Stimulated activated CD4-positive, alpha-beta T cell treated with anti-CD3 and anti-CD28 coated beads, Interleukin-15, amount 100 ng/mL, for 1 hour (primary cell): ENCODE data around the gene ATP5IF1.

Experiments used
- DNase-seq, 2 donors: peaks; one replicate each; pipeline ENCODE4 v3.0.0-alpha.2; 2020; ENCODE audit warnings: low read depth in 1 of 2, low spot score in 1 of 2

Gene ATP5IF1

DNA sequence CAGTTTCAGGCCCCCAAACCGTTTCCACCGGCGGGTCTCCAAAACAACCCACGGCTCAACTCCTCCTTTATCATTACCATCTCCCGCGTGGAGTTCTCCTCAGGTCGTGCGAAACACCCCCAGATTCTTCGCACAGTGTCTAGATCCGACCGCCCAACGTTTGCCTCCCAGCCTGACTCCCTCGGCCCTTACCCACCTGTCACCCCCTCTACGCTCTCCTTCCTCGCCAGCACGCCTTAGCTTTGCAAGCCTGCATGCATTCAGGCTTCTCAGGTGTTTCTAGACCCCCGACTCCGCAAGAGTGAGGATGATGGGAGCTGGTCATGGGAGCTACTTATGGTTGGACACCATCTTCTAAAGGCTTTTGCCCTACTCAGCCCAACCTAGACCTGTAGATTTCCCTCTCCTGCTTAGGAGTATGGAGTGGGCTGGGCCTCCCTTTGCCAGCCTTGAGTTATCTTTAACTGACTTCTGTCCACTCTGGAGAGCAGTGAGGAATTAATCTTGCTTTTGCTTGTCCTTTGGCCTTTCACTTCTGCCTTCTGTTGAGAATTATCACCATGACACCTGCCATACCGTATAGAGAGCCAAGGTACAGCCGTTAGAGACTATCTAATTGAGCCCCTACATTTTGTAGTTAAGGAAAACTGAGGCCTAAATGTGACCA, 865 bp downstream of the ATP5IF1 start:
- DNase-seq, result no peak

DNA sequence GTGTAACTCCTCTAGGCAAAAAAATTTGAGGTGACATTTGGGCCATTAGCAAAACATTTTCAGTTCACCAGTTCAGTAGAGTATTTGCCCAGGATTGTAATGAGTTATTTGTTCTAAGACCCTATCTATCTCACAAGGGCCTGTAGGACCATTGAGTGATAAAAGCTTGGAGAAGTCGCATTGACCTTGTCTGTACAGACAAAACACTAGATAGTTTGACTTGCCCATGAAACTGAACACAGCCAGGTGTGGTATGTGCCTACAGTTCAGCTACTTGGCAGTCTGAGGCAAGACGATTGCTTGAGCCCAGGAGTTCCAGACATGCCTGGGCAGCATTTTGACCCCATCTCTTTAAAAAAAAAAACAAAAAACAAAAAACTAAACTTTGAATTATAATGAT, 3.1 kb downstream of the ATP5IF1 start:
- DNase-seq, result no peak

DNA sequence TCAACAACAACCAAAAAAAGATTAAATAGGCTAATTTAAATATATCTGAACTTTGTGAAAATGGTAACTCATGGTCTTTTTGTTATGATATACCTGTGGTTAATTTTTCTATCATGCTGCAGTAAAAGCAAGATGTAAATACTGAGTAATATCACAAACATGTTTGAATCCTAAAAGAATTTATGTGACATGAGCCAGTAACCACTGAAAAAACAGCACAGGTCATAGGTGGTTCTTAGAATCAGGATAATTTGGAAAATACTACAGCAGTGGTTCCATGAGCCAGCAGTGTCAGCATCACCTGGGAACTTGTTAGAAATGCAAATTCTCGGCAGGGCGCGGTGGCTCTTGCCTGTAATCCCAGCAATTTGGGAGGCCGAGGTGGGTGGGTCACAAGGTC, 4.1 kb downstream of the ATP5IF1 start:
- no peak for DNase-seq

DNA sequence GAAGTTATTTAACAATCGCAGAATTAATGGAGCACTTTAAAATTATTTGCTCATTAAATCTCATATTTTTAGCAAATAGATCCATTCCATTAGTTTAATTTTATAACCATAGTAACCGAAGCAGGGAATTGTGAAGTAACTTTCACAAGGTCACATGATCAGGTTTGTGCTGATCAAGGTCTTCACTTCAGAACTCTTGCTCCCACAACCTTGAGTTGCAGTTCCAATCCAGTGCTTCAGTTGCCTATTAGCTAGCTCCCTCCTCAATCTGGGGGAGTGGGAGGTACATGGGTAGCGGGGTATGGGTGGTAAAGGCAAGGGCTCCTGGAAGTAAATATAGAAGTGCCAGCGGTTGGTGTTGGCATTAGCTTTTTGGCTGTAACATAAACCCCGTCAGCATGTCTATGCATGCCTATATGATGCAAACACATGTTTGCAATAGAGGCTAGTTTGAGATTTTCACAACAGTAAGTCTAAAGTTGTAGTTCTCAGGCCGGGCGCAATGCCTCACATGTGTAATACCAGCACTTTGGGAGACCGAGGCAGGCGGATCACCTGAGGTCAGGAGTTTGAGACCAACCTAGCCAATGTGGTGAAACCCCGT, 5.8 kb downstream of the ATP5IF1 start:
- no peak for DNase-seq

DNA sequence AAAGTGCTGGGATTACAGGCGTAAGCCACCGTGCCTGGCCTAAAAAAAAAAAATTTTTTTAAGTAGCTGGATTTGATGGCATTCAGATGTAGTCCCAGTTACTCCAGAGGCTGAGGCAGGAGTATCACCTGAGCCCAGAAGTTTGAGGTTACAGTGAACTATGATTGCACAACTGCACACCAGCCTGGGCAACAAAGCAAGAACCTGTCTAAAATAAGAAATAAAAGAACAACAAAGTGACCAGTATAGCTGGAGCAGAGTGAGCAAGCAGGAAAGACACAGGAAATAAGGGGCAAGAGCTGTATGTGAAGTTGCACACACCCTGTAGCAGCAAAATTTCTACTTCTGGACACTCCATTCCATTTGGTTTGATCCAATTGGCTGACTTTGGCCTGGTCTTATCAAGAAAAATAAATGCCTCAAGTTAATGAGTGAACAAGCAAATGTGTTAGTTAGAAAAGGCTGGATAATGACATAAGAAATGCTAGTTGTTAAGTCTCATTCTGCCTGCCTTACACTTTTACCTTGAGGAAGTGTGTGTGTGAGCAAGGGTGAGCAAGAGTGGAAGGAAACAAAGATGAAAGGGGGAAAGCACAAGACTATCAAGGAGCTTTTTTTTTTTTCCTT, 7.9 kb downstream of the ATP5IF1 start:
- no peak for DNase-seq

DNA sequence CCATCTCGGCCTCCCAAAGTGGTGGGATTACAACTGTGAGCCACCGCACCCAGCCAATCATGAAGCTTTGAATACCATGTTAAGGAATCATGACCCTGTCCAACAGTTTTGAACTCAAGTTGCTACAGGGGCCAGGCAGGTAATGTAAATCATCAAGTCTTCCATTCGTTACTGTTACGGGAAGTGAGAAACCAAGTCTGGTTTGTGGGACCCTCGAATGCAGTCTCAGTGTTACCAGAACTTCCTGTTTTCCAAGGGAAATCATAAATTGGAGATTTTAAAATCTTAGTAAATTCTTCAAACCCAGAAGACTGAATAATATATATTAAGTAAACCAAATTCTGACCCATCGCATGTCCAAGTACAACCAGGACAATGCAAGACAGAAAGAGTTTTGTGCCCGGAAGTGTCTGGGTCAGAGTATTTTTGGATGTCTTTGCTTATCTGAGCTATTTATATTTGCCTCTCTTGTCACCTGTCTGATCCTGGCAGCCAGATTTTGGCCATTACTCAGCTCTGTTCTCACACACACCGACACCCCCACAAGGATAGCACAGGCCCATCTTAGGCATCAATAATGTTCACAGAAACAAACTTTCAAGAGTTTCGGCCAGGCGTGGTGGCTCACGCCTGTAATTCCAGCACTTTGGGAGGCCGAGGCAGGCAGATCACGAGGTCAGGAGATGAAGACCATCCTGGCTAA, 8.8 kb downstream of the ATP5IF1 start:
- no peak for DNase-seq

DNA sequence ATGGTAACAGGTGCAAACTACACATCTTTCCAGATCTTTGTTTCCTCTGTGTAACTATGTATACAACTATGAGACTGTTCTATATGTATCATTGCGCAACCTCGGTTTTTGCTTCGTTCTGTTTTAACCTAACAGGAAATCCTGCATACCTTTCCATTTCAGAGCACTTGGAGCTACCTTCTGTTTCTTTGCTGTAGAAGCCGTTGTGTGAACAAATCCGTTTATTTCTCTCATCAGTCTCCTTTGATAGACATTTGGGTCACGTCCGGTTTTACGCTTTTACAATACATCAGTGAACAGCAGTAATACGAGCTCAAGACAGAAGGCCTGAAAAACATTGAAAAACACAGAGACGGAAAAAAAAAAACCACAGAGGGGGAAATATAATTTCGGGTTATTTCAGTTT, 10.5 kb downstream of the ATP5IF1 start:
- DNase-seq, result no peak

DNA sequence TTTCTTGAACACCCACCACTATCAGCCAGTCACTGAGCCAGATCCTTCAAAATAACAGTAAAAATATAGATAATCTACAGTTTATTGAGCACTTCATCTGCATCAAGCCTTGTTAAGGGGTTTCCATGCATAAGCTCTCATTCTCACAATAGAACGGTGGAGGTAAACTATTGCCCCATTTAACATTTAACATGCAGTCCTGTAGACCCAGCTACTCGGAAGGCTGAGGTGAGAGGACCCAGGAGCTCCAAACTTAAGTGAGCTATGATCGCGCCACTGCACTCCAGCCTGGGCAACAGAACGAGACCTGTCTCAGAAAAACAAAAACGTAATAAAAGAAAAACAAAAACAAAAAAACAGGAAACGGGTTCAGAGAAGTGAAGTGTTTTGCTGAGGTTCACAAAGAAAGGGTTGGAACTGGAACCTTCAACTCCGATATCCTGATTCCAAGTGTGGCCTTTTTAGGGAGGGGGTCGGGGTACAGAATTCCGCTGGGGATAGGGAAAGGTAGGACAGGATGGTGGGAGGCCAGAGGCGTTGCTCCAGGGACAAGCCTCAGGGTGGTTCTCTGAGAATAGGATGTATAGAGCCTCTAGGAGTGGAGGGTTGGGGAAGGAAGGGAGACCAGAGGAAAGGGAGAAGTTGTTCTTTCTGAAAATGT, 11.8 kb downstream of the ATP5IF1 start:
- no peak for DNase-seq

DNA sequence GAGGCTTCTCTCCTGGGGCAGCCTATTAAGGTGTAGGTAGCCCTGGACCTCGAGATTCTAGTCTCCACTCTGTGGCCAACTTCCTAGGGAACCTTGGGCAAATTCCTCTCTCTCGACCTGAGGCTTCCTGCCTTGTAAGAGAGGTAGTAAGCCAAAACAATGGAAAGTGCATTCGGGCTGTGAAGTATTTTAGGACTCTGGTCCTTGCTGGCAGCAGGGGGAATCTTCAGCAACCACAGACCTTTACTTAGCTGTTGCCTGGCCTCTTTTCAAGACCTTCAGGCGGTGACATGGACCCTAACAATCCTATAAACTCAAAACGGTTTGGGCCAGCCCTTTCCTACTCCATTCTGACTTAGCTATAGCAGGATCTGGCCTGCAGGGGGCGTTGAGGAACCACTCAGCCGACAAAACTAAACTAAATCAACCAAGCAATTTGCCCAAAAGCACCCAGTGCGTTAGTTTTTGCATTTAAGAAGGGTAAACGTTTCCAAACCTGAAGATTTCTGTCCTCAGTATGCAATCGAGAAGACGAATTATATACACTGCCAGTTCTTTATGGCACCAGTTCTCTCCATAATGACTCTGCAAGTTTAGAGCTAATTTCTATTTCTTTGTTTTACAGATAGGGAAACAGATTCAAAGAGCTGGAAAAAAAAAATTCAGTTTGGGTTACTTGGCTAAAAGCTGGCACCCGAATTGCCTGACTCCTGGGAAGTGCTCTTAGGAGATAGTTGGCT, 12.5 kb downstream of the ATP5IF1 start:
- DNase-seq, result peak; percentile 63

DNA sequence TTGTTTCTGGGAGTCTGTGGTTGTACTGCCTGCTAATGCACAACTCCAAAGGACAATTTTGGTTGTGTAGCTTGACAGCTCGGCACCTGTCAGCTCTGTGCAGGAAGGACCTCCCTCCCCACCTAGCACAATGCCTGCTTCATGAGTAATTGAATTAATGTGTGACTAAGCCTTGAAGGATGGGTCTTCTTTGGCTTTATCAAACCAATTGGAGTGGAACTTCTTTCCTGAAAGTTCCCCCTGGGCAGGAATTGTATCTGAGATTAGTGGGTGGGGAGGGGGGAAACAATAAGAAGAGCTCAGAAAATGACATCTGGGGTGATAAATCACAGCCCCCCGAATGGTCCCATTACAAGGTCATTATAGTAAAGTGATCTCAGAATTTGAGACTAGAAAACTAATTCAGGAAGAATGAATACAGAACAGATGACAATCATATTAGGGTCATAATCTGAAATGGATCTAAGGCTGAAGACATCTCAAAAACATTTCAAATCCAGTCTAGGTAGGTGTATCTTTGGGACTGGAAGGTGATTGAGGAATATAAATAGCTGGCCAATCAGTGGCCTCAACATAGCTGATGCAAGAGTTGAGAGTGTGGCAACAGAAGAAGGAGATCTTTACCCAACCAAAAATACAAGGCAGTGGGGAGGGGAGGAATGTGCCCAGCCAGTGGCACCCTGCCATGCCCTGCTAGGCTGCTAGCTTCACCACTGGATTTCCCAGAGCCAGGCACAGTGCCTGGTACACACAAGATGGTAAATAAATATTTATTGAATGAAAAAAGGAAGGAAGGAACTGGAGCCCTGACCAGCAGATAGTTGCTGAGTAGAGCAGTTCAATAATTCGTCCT, 13.3 kb downstream of the ATP5IF1 start:
- no peak for DNase-seq

DNA sequence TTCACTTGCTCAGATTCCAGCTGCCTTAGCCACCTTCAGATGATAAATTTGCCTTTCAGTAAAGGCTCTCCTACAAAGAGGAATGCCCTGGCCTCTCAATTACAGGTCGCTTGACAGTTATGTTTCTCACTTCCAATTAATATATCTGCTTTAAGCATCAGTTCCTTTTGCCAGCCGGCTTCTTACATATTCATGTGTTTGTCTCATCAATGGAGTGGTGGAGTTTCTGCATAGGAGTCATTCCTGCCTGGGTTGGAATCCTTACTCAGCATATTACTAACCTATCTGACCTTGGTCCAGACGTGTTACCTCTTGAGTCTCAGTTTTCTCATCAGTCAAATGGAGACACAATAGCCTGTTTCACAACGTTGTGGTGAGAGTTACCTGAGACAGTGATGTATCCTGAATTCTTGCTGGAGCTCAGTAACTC, 14.0 kb downstream of the ATP5IF1 start:
- no peak for DNase-seq

DNA sequence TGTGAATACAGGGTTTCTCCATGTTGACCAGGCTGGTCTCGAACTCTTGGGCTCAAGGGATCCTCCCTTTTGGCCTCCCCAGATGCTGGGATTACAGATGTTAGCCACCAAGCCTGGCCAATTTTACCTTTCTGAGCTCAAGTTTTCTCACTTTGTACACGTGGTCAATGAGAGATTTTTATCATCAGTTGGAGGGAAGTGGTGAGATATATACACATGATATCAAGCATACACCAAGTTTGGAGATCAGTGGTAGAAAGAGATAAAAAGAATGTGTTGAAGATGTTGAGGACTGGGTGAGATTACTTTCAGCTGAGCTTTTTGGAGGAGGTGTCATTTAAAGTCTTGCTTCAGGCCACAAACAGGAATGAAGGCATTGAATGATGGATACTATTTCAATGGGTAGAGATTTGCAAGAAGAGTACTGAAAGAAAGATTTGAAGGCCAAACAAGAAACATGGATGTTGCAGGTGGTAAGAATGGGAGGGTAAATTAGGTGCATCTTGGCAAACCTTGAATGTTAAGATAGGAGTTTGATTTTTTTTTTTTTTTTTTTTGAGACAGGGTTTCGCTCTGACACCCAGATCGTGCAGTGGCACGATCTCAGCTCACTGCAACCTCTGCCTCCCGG, 20.4 kb downstream of the ATP5IF1 start:
- DNase-seq, result no peak

DNA sequence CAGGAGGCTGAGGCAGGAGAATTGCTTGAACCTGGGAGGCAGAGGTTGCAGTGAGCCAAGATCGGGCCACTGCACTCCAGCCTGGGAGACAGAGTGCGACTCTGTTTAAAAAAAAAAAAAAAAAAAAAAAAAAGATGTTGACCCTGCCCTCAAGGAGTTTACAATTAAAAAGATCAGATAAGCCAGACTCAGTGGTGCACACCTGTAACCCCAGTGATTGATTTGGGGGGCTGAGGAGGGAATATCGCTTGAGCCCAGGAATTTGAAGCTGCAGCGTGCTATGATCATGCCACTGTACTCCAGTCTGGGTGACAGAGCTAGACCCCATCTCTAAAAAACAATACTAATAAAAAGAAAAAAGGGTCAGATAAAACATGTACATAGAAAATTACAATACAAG, 21.8 kb downstream of the ATP5IF1 start:
- no peak for DNase-seq

DNA sequence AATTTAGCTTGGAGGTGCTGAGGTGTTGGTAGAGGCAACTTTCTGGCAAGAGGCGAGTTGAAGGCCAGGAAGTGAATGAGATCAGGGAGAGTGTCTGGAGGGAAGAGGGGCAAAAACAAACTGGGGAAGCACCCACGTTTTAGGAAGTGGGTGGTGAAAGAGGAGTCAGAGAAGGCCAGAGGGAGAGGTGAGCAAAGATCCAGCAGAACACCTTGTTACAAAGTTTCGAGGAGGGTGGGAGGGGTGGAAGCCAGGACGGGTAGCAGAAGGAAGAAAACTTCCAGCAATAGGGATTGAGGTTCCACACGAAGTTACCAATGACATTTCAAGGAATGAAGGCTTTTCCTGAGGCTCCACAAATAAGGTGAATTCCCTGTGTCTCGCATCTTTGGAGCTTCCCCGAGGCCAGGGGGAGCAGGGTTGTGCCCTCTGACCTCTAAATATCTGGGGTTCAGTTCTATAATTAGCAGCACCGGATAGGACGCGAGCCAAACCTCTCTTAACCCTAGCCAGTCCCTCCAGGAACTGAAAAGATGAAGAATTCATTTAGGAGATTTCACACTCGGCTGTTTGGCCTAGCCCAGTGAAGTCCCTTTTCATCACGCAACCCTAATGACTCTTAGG, 22.8 kb downstream of the ATP5IF1 start:
- no peak for DNase-seq

DNA sequence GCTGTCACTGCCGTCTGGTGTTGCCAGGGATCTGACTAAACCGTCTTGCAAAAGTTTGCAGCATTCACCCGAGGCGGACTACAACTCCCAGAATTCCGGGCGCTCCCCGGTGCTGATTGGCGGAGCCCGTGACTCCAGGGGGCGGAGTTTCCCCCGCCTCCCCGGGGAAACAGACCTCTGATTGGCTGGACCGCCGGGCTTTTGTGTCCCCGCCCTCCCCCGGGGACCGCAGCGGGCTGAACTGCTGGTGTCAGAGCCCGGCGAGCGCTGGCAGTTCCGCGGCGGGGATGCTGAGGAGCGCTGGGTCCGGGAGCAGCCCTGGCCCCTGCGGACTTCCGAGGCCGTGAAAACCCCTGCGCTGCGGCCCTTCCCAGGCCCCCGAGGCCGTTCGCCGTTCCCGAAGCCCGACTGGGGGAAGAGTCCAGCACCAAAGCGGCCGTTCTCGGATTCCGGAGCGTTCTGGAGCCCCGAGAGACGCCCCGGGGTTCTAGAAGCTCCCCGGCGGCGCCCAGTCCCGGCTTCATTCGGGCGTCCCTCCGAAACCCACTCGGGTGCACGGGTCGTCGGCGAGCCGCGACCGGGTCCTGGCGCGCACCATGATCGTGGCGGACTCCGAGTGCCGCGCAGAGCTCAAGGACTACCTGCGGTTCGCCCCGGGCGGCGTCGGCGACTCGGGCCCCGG, 23.5 kb downstream of the ATP5IF1 start, which contains the start of gene SESN2:
TSS of gene SESN2 (plus strand) at position 267 of the 682 bp plus-strand sequence. CDS start at position 597, 330 bp downstream.
- peak; percentile 98 to 99 for DNase-seq

DNA sequence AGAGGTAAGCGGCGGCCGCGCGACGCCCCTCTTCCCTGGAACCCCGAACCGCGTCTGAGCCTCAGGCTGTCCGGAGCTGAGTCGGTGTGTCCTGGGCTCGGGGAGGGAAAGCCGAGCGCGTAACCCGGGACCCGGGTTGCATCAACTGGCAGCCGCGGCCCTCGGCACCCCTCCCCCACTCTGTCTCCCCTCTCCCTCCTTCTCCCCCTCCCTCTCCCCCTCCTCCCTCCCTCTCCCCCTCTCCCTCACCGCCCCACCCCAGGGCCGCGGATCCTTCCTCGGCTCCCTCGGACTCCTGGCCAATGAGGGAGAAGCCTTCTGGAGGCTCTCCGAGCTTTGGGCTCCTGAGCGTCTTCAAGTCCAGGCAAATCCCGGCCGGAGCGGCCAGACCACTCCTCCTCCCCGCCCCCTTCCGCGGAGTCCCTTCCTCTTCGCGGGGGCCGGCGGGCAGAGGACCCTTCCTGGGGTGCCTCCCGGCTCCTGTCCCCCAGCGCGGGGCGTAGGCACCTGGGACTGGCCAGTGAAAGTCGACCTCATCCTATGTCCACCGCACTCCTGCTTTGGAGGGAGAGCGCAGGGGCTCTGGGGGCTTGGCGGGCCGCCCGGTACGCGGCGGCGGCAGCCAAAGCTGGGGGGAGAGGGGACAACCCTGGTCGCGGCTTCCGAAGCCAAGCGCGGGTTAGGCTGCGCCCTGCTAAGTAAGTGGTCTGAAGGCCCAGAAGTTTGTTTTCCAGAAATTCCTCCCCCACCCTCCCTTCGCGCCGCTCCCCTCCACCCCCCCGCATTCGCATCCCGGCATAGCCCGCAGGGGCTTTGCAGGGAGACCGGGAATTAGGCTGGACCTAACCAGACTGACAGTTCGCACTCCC, 24.2 kb downstream of the ATP5IF1 start:
- DNase-seq, result peak in 1 of 2 donors; percentile 32

DNA sequence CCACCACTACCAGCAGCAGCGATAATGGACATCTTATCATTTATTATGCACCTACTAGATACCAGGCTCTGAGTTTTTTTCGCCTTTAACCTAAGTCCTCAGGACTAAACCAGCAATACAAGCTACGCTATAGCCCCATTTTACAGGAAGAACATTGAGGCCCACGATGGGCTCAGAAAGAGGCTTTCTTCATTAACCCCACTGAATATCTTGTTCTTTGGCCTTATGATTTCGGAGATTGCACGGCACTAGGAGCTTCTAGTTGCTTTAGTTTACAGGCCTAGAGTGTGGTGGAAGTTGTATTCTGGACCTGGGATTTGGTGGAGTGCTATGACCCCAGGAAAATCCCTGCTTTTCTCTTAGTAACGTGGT, 24.9 kb downstream of the ATP5IF1 start:
- no peak for DNase-seq
